Rectal smooth muscle tissue (tissue), 1 donor: ENCODE results near the gene HYOU1.

Experiments
- H3K27ac ChIP-seq: one replicate; pipeline ENCODE4 v1.7.0; 2013; ENCODE audit warnings: low read depth, low read length, inconsistent platforms
- H3K27me3 ChIP-seq: one replicate; pipeline ENCODE4 v1.7.0; 2013; ENCODE audit warnings: low read length; ENCODE audit not compliant: control insufficient read depth, insufficient read depth
- H3K36me3 ChIP-seq: one replicate; pipeline ENCODE4 v1.7.0; 2013; ENCODE audit warnings: low read length; ENCODE audit not compliant: control insufficient read depth, insufficient read depth
- H3K4me1 ChIP-seq: one replicate; pipeline ENCODE4 v1.7.0; 2013; ENCODE audit warnings: low read length; ENCODE audit not compliant: control insufficient read depth, insufficient read depth
- H3K4me3 ChIP-seq: one replicate; pipeline ENCODE4 v1.7.0; 2013; ENCODE audit warnings: low read length
- H3K9ac ChIP-seq: one replicate; pipeline ENCODE4 v1.7.0; 2013; ENCODE audit warnings: low read length

The HYOU1 gene

DNA sequence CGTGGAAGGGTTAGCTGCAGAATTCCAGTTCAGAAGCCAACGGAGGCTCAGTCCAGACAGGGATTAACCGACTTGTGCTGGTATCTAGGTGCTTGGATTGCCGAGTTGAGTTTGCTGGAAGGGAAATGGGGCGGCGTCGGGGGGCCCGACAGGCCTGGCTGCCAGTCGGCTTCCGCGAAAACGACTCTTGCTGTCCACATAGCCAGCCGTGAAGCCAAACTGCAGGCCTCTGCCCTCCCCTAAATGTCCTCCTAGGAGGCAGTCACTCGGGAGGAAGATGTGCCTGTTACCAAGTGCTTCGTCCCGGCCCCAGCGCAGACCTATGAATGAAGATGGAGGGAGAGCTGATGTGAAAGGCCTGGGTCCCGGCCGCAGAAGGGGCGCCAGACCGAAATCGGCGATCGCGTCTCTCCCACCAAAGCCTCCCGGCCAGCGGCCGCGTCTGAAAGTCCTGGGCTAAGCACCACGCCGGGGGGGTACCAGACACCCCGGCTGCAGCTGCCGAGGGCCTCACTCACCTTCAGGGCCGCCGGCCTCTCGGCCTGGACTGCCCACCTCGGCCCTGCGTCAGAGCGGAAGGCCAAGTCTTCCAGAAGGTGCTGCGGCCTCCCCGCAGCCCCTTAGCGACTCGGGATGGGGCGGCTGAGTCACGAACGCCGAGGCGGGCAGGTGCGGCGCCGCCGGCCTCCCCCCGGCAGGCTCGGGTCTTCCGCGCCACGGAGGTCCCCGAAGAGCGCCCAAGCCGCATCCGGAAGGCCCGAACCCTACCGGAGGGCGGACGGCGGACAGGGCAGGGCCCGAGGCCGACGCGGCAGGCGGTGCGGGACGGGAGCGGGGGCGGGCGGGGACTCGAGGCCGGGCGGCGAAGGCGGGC is 37.2 kb upstream of the HYOU1 start:
- Histone ChIP-seq H3K36me3 (peaks cover 21% of the 10 kb centered on the region), H3K9ac (peak overlapping the region; percentile 63), H3K4me3 (peak overlapping the region; percentile 96), H3K4me1 (peaks cover 14% of the 10 kb centered on the region), H3K27me3 (no peaks in the 10 kb centered on the region), H3K27ac (peak overlapping the region; percentile 89)

DNA sequence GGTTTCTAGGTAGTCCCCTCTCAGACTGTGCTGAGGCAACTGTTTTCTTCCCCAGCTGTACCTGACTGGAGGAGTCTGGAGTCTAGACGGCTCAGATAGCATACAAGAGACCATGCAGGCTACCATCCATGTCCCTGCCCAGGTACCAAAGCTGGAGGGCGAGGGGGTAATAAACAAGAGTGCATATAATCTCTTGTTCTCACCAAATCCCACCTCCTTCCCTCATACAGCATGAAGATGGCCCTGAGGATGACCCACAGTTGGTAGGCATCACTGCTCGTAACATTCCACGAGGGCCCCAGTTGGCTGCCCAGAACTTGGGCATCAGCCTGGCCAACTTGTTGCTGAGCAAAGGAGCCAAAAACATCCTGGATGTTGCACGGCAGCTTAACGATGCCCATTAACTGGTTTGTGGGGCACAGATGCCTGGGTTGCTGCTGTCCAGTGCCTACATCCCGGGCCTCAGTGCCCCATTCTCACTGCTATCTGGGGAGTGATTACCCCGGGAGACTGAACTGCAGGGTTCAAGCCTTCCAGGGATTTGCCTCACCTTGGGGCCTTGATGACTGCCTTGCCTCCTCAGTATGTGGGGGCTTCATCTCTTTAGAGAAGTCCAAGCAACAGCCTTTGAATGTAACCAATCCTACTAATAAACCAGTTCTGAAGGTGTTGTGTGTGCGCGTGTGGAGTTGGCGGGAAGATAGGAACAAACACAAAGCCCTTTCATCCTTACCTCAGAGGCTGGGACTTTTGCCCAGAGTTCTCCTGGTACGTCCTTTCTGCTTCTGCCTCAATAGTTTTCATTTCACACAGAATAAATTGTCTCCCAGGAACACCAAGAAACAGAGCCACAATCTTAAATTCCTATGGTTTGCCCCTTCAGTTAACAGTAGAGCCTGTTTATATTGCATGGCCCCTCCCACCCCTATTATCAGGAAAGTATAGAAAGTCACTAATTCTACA is 36.2 kb upstream of the HYOU1 start:
- peaks cover 21% of the 10 kb centered on the region for H3K36me3 ChIP-seq
- peak overlapping the region; percentile 96 for H3K4me3 ChIP-seq

DNA sequence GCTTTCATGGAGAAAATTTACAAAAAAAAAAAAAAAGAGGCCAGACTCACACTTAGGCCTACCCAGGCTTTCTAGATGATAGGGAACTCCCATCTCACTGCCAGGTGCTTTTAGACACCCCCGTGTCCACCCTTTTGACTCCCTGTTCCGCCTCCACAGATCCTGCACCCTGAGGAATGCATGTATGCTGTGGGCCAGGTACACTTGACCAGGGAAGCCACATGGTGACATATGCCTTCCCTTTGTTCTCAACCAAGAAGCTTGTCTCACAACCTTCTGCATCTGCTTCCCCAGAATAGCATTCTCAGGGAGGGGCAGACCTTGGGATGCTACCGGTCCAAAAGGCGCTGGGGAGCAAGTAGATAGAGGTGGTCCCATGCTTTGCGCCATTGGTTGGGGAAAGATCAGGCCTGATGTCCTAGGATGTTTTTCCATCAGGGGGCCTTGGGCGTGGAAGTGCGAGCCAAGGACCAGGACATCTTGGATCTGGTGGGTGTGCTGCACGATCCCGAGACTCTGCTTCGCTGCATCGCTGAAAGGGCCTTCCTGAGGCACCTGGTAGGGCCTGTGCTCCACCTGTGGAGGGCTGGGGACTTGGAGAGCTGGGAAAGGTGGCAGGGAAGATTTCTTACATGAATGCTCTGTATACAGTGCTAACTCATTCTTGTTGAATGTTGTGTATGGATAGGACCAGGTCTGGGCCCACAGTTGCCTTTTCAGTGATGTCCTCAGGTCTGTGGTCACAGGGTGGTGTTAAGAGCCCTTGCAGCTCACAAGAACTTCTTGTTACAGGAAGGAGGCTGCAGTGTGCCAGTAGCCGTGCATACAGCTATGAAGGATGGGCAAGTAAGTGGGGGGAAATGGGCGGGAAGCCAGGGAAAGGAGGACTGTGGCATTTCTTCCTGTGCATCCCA is 35.2 kb upstream of the HYOU1 start:
- no peak overlapping the region for H3K9ac ChIP-seq
- no peak overlapping the region for H3K27ac ChIP-seq
- H3K4me1 ChIP-seq: peaks cover 14% of the 10 kb centered on the region
- H3K36me3 ChIP-seq: peaks cover 13% of the 10 kb centered on the region
- no peak overlapping the region for H3K4me3 ChIP-seq
- no peaks in the 10 kb centered on the region for H3K27me3 ChIP-seq

More for the DNA sequence above, 36.2 kb upstream of the HYOU1 start:
- Histone ChIP-seq H3K9ac (no peak overlapping the region), H3K27me3 (no peaks in the 10 kb centered on the region), H3K4me1 (peaks cover 14% of the 10 kb centered on the region), H3K27ac (peak overlapping the region; percentile 89)

DNA sequence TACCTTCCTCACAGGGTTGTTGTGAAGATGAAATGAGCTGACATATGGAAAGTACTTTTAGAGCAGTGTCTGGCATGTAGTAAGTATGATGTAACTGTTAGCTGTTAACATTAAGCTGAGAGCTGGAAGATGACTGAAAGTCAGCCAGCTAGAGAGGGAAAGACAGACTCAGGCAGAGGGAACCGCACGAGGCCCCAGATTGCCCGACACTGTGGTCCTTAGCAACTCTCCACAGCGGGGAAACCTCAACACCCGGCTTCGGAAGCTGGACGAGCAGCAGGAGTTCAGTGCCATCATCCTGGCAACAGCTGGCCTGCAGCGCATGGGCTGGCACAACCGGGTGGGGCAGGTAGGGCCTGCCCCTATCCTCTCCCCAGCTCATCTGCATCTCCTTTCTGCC is 34.2 kb upstream of the HYOU1 start:
- H3K9ac ChIP-seq: no peak overlapping the region
- no peak overlapping the region for H3K27ac ChIP-seq
- H3K36me3 ChIP-seq: peaks cover 8% of the 10 kb centered on the region
- no peaks in the 10 kb centered on the region for H3K27me3 ChIP-seq
- H3K4me1 ChIP-seq: peaks cover 14% of the 10 kb centered on the region
- H3K4me3 ChIP-seq: no peak overlapping the region

DNA sequence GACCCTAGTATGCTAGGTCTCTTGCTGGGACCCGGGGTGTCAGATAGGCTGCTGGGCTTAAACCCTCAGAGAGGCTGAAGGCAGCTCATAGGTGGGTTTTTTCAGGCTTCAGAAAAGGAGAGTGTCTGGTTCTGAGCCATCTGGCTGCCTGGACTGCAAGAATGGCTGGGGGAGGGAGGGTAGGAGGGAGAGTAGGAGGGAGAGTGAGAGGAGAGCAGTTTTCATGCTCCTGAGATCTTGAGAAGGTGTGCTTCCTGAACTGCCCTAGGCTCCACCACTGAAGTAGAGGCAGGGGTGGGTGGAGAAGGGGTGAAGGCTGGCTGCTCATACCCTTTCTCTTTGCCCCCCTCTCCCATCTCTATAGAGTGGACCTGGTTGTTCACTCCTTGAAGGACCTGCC is 32.3 kb upstream of the HYOU1 start:
- no peak overlapping the region for H3K4me3 ChIP-seq

DNA sequence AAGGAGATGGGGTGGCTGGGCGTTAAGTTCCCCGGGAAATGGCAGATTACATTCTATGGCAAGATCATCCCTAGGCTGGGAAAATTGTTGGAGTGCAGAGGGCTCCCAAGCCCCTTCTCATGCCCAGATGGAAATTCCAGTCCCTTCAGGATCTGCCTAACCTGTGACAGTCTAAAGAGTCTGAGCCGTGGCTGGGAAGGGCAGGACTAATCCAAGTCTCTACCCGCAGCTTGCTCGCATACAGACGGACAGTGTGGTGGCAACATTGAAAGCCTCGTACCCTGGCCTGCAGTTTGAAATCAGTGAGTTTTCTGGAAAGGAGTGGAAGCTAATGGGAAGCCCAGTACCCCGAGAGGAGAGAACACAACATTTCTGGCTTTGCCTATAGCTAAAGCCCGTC is 31.4 kb upstream of the HYOU1 start:
- H3K9ac ChIP-seq: no peak overlapping the region

More for the DNA sequence above, 32.3 kb upstream of the HYOU1 start:
- Histone ChIP-seq H3K36me3 (peaks cover 8% of the 10 kb centered on the region), H3K4me1 (peaks cover 18% of the 10 kb centered on the region), H3K27ac (no peak overlapping the region), H3K27me3 (no peaks in the 10 kb centered on the region), H3K9ac (no peak overlapping the region)

DNA sequence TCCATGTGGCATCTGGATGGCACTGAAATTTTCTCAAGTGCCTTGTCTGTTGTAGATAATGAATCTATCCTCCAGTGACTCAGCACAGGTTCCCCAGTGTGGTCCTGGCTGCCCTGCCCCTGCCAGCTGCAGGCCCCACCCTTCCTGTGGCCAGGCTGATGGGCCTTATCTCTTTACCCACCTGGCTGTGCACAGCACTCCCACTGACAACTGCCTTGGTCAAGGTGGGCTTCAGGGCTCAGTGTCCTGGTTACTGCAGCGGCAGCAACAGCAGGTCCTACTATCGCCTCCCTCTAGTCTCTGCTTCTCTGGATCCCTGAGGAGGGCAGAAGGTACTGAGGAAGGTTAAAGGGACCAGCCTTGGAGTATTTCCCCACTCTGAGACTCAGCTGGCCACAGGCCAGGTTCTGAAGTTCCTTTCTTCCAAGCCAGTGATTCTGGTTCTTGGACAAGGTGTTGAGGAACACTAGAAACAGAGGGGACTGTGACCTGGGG is 30.8 kb upstream of the HYOU1 start:
- peaks cover 8% of the 10 kb centered on the region for H3K36me3 ChIP-seq
- H3K4me3 ChIP-seq: no peak overlapping the region
- H3K27me3 ChIP-seq: no peaks in the 10 kb centered on the region
- no peak overlapping the region for H3K27ac ChIP-seq
- H3K9ac ChIP-seq: no peak overlapping the region
- peaks cover 10% of the 10 kb centered on the region for H3K4me1 ChIP-seq

More for the DNA sequence above, 31.4 kb upstream of the HYOU1 start:
- Histone ChIP-seq H3K27ac (no peak overlapping the region), H3K36me3 (peaks cover 8% of the 10 kb centered on the region), H3K4me3 (no peak overlapping the region), H3K4me1 (peaks cover 12% of the 10 kb centered on the region), H3K27me3 (no peaks in the 10 kb centered on the region)

DNA sequence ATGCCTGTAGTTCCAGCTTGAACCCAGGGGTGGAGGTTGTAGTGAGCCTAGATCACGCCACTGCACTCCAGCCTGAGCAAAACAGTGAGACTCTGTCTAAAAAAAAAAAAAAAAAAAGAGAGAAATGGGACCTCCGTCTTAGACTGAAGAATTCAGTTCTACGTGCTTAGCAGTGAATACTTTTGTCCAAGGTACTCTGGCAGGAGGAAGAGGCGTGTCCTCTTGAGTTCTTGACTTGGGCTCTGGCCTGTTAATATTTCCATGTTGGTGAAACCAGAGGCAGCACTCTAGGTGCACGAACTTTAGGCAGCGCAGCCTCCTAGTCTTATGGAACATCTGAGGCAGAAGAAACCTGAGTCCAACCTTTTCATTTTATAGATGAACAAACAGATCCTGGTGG is 30.1 kb upstream of the HYOU1 start:
- no peak overlapping the region for H3K4me3 ChIP-seq
- H3K27ac ChIP-seq: no peak overlapping the region
- H3K4me1 ChIP-seq: peaks cover 7% of the 10 kb centered on the region
- no peak overlapping the region for H3K9ac ChIP-seq
- no peaks in the 10 kb centered on the region for H3K27me3 ChIP-seq
- peaks cover 9% of the 10 kb centered on the region for H3K36me3 ChIP-seq

DNA sequence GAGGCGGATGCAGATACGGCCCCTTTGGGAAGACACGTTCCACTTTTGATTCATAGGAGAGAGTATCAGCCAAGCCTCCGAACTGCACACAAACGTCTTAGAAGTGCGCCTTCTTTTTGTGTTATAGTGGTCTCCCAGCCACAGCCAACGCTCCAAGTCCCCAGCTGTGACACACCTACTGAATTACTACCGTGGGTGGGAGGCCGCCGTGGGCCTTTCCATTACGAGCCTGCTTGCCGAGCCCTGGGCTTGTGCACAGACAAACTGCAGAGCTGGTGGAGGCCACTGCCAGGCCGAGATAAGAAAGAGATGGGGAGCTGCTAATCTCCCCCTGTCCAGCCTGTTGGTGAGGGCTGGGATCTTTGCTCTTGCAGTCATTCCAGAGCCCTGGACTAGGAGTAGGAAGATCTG is 28.4 kb upstream of the HYOU1 start:
- H3K36me3 ChIP-seq: peaks cover 20% of the 10 kb centered on the region

DNA sequence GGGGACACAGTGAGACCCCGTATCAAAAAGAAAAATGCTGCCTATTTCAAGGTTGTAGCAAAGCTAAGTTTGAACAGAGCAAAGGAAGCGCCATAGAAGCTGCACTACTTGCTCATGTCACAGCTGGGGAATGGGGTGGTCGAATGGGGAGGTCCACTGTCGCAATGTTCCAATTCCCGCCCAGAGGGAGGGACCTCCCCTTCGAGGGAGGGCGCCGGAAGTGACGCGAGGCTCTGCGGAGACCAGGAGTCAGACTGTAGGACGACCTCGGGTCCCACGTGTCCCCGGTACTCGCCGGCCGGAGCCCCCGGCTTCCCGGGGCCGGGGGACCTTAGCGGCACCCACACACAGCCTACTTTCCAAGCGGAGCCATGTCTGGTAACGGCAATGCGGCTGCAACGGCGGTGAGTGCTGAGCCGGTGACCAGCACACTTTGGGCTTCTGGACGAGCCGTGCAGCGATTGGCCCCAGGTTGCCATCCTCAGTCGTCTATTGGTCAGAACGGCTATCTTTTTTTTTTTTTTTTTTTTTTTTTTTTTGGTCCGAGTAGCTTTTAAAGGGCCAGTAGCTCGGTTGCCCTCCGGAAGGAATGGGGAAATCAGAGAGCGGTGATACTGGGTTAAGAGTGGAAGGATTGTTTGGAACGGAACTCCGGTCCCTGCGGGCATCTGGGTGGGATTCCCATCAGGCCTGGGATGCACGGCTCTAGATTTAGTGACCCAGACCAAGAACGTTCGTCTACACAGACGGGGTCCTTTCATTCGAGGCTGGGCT is 27.8 kb upstream of the HYOU1 start, which contains the start of gene HMBS:
TSS of gene HMBS (plus strand) at position 219 of the 774 bp plus-strand sequence. CDS start at position 372, 153 bp downstream.
- Histone ChIP-seq H3K36me3 (peaks cover 22% of the 10 kb centered on the region), H3K27me3 (no peaks in the 10 kb centered on the region)

More for the DNA sequence above, 28.4 kb upstream of the HYOU1 start:
- H3K9ac ChIP-seq: peak overlapping the region; percentile 85
- peaks cover 7% of the 10 kb centered on the region for H3K4me1 ChIP-seq
- H3K4me3 ChIP-seq: peak overlapping the region; percentile 90
- H3K27me3 ChIP-seq: no peaks in the 10 kb centered on the region
- H3K27ac ChIP-seq: peak overlapping the region; percentile 68

More for the DNA sequence above, 27.8 kb upstream of the HYOU1 start, which contains the start of gene HMBS:
- H3K27ac ChIP-seq: peak within 1 kb of the TSS; percentile 91
- H3K9ac ChIP-seq: peak within 1 kb of the TSS; percentile 85
- H3K4me1 ChIP-seq: peaks cover 7% of the 10 kb centered on the region
- peak within 1 kb of the TSS; percentile 90 for H3K4me3 ChIP-seq
